HEK293 (cell line): ENCODE results near the gene PRXL2C.

Source experiments
- GLIS2 ChIP-seq: fragments of 450-650 bp; formaldehyde crosslinking; IDR thresholded peaks from 2 replicates; pipeline ENCODE4 v1.5.1; 2016; ENCODE audit warnings: missing biosample characterization, missing genetic modification characterization
- ZBTB7A ChIP-seq: fragments of 450-650 bp; formaldehyde crosslinking; IDR thresholded peaks from 2 replicates; pipeline ENCODE4 v1.5.1; 2016; ENCODE audit warnings: low read depth, missing biosample characterization, missing genetic modification characterization
- ZSCAN23 ChIP-seq: fragments of 450-650 bp; formaldehyde crosslinking; IDR thresholded peaks from 2 replicates; pipeline ENCODE4 v1.5.1; 2016; ENCODE audit warnings: missing biosample characterization, missing genetic modification characterization

DNA sequence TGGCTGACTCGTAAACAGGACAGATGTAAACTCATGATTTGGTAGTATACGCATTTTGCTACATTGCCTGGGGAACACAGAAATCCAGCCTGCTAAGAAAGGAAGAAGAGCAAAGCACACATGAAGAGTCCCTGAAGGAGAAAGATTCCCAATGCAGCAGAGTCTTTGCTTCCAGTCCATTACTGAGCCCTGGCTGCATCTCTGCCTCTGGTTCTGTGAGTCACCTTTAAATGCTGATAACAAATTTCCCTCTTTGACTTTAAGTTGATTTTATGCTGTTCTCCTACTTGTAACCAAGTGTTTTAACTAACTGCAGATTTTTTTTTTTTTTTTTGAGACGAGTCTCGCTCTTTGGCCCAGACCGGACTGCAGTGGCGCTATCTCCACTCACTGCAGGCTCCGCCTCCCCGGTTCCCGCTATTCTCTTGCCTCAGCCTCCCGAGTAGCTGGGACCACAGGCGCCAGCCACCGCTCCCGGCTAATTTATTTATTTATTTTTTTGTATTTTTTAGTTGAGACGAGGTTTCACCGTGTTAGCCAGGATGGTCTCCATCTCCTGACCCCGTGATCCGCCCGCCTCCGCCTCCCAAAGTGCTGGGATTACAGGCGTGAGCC lies 8.5 kb upstream of the PRXL2C start:
- TF ChIP-seq ZBTB7A (tag by site-specific recombination) (no peak), GLIS2 (tag by site-specific recombination) (no peak), ZSCAN23 (tag by site-specific recombination) (no peak)
